Islet precursor cell (in vitro differentiated cells): ENCODE results near the gene ZNF518A.

Experiments
- DNase-seq: peaks from one replicate; pipeline ENCODE4 v3.0.0-alpha.2; 2018

The ZNF518A gene, protein sequence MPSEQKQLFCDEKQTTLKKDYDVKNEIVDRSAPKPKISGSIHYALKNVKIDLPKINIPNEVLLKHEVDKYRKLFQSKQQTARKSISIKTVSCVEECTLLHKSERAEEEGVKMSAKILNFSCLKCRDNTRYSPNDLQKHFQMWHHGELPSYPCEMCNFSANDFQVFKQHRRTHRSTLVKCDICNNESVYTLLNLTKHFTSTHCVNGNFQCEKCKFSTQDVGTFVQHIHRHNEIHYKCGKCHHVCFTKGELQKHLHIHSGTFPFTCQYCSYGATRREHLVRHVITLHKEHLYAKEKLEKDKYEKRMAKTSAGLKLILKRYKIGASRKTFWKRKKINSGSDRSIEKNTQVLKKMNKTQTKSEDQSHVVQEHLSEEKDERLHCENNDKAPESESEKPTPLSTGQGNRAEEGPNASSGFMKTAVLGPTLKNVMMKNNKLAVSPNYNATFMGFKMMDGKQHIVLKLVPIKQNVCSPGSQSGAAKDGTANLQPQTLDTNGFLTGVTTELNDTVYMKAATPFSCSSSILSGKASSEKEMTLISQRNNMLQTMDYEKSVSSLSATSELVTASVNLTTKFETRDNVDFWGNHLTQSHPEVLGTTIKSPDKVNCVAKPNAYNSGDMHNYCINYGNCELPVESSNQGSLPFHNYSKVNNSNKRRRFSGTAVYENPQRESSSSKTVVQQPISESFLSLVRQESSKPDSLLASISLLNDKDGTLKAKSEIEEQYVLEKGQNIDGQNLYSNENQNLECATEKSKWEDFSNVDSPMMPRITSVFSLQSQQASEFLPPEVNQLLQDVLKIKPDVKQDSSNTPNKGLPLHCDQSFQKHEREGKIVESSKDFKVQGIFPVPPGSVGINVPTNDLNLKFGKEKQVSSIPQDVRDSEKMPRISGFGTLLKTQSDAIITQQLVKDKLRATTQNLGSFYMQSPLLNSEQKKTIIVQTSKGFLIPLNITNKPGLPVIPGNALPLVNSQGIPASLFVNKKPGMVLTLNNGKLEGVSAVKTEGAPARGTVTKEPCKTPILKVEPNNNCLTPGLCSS (N-terminal part only)

DNA sequence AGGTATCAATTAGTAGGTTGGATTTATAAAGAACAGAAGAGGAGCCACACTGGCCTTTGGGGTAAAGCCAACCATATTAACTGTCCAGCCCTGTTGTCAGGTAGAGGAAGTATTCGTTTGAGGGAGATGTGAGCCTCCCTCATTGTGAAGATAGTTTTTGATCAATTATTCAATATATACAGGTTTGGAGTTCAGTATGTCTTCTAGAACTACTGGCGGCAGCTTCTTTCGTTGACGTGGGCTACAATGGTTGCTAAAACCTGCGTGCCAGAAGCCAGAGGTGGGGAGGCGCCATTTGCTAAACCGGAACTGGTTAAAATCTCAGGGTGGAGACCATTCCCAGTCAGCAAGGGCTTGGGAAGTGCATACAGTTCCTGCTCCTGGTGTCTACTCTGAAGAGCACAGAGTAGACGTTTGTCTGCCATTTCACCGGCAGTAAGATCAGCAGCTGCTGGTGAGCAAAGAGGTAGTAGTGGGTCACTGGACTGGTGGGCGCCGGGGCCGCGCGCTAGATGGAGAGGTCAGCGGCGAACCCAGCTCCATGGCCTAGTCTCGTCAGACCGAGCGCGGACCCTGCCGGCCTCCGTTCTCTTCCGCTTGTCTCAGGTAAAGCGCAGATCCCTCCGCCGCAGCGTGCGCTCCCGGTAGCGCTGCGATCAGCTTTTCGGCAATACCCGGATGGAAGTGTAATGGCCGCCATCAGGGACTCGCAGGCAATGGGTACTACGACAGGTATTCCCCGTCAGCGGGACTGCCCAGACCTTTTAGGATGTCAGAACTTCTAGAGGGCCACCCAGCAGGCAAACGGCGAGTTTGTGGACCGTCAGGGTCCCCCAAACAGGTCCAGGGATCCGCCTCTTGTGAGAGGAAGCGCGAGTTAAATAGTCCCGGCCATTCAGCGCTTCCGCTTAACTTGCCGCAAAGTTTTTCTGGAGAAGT lies at the start of gene ZNF518A:
TSS of gene ZNF518A (plus strand) at position 911 of the 939 bp plus-strand sequence. CDS start 26,026 bp downstream, outside the sequence.
- DNase-seq: peak; percentile 97

DNA sequence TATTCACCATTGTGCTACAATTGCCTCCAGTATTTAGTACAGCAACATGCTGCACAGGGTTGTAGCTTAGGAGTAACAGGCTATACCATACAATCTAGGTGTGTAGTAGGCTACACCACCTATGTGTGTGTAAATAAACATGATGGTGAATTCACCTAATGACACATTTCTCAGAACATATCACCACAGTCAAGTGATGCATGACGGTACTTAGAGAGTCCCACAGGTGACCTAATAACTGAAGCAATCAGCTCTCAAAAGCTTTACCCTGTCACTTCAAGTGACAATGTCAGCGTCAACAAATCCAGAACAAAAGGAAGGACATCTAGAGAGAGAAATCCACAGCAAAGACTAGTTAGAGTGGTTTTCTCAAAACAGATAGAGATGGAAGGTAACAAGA lies 47.9 kb upstream of the ZNF518A start:
- DNase-seq: no peak

DNA sequence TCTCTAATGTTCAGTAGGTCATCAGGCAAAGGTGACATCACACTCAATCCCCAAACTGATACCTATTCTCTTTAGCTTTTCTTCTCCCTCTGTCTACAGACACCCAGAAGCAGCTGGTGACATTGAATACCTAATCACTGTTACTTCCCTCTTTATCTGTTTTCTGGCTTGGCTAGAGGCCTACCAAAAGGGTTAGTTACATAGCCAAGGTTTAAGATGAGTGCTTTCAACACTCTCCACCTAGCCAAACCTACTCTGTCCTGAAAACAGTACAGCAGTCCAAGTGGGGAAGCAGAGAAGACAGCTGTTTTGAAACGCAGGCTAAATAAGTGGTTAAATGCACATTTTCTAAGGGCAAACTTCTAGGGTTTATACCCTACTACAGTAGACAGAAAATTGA lies 47.3 kb upstream of the ZNF518A start:
- DNase-seq: no peak

DNA sequence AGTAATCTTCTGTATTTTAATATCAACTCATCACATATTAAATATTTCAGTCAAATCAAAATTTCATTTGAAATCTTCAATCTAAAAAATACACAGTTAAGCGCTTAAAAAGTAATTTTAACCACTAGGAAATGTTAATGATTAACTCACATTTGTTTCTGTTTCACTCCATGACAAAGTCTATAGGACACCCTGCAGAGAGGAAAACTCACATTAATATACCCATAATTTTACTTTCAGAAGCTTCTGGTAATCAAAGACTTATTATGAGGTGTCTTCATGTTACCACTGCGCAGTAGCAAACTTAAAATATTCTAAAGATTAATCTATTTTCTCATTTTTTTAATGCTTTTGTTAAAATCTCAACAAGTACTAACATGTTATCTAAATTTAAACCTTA lies 41.0 kb upstream of the ZNF518A start:
- no peak for DNase-seq

DNA sequence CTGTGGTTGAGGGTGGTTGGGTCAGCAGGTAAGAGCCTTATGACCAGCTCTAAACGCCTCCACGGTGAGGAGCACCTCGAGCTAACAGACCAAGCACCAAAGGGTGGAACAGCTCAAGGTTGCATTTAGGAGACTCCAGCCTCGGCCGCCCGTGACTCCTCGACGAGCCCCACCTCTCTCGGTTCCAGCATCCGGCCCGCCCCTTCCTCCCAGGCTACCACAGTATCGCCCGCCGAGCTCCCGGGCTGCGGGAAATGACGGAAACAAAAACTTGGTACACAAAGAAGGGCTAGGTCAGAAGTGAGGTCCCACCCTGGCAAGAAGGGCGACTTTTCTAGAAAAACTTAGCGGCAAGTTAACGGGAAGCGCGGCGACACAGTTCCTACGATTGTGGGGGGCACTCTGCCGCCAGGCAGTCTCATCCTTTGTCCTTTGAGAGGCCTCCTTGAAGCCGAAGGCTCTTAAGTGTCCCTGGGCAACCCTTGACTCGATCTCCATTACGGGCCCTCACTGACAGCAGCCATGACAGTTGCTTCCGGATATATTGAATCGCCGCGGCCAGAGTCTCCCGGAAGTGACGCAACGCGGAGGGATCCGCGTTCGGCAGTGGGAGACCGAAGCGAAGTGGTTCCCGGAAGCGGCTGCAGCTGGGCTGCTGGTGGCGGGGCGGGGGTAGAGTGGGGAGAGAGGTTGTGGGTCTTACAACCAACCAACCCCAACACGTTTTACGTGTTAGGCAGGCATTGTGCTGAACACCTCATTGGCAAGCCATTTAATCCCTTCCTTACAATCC lies 40.2 kb upstream of the ZNF518A start:
- DNase-seq: no peak

DNA sequence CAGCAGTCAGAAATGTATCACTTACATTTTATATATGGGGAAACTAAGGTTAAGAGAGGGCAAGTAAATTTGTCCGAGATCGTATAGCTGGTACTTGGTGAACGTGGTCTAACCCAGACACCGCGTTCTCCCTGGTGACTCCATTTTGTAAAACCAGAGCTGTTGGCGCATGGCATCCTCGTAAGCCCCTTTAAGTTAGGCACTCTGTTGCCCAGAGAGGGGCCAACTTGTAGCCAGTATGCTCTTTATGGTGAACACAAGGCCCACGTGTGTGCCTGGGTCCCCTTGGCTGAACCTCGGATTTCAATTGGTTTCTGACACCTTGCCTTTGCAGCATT lies 39.7 kb upstream of the ZNF518A start:
- no peak for DNase-seq

DNA sequence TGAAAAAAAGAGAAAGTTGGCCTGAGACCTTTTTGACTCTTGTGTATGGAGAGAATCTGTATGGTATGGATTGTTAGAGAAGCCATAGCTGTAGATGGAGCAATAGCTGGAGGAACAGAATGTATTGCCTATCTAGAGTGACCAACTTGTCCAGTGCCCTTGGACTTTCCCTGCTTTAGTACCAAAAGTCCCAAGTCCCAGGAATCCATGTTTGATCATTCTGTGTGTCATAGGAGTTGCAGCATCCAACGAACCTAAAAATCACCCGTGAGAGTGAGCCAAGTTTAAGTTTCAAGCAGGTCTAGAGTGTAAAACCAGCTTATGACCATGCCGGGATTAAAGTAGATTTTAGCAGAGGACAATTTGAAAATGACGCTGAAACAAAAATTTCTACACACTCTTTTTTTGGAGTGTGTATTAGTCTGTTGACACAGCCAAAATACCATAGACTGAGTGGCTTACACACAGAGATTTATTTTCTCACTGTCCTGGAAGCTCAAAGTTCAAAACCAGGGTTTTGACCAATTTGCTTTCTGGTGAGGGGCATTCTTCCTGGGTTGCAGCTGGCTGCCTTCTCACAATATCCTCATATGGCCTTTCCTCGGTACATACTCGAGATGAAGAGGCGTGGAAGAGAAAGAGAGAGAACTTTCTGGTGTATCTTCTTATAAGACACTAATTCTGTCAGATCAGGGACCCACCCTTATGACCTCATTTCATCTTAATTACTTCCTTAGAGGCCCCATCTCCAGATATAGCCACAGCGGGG lies 36.9 kb upstream of the ZNF518A start:
- DNase-seq: no peak

DNA sequence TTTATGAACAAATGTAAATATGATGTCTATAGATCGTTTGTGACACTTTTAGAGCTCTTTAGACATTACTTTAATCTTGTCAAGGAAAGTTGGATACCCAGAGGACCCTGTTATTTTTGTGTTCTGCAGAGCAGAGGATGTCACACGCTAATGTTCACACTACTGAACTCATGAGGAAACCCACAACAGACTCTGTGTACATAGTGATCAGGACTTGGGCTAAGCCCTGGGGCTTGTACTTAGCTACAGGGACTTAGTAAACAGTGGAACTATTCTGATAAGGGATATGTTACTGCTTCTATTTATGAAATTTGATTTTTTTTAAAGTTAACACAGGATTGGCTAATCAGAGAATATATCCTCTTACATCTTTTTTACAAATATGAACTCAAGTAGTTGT lies 36.1 kb upstream of the ZNF518A start:
- DNase-seq: no peak

DNA sequence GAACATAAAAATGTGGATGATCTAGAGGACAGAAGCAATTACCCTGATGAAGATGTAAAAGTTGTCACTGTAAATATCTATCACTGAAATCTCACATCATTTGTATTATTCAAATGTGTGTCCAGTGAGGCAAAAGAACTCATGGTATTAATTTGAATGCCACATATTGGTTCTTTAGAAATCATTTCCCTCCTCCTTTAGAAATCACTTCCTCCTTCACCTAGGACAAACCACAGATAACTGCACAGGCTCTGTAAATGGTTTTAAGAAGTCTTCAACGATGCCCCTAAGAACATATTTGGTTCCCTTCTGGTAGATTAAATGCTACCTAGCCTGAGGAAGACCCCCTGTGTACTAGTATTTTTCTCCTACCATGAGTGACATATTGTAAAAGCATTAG lies 33.1 kb upstream of the ZNF518A start:
- DNase-seq: no peak

DNA sequence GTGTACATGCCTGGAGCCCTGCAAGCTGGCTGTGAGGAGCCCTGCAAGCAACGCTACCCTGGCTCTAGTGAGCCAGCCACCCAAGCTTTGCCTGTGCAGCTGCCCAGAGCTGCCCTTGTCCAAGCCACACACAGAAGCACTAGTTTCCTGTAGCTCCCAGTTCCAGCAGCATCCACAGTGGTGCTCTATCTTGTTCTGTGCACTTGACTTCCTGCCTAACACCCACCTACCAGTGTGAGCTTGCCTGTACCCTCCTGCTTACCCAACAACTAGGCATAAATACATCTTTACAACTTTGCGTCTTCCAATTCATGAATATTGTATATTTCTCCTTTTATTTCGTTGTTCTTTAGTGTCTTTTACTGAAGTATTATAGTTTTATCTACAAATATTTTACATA lies 32.2 kb upstream of the ZNF518A start:
- DNase-seq: no peak

DNA sequence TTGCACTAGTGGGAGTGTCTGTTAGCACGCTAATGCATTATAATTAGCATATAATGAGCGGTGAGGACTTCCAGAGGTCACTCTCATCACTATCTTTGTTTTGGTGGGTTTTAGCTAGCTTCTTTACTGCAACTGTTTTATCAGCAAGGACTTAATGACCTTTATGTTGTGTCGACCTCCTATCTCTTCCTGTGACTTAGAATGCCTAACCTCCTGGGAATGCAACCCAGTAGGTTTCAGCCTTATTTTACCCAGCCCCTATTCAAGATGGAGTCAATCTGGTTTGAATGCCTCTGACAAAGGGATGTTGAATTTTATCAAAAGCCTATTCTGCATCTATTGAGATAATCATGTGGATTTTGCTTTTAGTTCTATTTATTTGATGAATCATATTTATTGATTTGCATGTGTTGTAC lies 22.5 kb upstream of the ZNF518A start:
- no peak for DNase-seq

DNA sequence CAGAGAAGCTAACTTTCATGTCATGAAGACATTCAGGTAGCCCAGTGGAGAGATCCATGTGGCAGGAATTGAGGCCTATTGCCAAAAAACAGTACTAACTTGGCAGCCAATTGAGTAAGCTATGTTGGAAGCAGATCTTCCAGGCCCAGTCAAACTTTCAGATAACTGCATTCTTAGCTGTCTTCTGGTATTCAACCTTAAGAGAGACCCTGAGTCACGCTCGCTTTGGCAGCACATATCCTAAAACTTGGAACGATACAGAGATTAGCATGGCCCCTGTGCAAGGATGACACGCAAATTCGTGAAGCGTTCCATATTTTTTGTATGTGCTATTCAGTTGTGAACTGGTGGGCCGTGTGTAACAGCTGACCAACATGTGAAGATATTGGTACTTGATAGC lies 17.6 kb upstream of the ZNF518A start:
- no peak for DNase-seq

DNA sequence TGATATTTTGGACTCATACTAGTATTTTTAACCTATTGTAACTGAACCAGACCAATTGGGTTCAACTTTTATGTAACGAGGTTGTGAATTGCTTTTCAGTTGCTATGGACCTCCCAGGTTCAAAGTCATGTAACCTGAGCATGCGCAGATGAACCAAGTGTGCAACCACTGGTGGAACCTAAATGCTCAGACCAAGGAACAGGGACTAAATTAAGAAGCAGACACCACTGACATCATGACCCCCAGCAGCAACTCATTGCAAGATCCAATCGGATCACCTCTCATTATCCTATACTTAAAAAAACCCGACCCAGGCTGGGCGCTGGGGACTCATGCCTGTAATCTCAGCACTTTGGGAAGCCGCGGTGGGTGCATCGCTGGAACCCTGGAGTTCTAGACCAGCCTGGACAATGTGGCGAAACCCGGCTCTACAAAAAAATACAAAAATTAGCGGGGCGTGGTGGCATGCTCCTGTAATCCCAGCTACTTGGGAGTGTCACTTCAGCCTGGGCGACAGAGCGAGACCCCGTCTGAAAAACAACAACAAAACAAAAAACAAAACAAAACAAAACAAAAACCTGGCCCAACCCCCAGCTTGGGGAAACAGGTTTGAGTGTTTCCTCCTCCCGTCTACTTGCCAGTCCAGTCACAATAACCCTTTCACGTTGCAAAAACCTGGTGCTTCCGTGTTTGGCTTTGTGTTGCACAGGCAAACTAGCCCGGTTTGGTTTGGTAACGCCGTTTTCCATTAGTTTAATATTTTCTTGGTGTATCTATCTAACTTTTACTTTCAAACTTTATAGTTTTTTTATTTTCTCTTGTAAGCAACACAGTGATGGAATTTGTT lies 11.3 kb upstream of the ZNF518A start:
- DNase-seq: no peak

DNA sequence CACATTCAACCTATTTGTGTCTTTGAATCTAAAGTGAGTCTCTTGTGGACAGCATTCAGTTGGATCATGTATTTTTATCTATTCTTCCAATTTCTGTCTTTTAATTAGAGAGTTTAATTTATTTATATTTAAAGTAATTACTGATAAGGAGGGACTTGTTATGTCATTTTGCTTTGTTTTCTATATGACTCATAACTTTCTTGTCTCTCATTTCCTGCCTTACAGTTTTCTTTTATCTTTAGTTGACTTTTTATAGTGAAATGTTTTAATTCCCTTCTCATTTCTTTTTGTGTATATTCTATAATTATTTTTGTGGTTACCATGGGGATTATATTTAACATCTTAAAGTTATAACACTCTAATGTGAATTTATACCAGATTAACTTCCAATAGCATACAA lies 7.3 kb upstream of the ZNF518A start:
- no peak for DNase-seq

DNA sequence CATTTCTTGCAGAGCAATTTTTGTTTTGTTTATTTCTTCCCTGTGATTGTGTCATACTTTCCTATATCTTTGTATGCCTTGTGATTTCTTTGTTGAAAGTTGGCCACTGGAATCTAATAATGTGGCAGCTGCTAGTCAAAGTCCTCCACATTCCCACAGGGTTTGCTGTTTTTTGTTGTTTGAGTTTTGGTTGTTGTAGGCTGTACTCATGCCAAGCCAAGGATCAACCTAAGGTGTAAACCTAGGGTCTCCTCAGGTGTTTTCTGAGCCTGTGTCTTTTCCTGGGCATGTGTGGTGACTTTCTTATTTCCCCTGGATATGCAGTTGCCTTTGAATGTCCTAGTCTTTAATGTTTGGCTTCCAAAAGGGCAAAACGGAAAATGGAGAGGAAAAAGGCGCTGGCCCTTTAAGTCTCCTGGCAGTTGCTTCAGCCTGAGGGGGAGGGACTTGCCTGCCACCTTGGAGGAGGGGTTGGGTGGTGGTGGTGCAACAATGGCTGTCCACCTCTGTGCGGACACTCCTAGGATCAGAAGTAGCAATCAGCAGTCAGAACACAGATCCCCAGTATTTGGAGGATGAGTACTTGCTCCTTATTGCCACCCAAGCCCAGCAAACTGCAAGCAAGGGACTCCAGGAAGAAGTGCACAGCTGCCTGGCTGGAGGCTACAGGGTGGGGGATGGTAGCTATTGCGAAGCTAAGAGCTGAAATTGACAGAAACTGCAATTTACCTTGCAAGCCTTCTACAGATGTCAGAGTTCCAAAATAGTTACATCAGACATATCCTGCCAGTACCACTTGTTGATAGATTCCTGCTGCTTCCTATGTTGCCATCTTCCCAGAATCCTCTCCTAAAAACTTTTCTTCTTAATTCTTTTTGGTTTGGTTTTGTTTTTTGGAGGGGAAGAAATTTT lies 5.6 kb upstream of the ZNF518A start:
- peak; percentile 85 for DNase-seq

DNA sequence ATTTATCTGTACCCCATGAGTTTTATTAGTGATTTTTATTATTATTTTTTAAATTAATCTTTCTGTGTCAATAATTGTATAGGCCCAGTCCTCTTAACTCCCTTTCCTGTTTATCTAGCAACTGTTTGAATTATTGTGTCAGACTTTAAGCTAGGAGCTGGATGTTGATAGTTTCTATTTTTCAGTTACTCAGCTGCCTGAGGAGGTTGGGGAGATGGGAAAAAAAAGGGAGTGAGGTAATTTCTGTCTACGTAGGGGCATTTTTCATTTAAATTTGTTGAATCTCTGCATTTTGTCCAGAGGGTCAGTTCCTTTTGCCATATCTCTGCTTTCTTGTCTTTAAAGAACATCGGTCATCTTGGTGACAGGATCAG lies 5.0 kb upstream of the ZNF518A start:
- DNase-seq: no peak

DNA sequence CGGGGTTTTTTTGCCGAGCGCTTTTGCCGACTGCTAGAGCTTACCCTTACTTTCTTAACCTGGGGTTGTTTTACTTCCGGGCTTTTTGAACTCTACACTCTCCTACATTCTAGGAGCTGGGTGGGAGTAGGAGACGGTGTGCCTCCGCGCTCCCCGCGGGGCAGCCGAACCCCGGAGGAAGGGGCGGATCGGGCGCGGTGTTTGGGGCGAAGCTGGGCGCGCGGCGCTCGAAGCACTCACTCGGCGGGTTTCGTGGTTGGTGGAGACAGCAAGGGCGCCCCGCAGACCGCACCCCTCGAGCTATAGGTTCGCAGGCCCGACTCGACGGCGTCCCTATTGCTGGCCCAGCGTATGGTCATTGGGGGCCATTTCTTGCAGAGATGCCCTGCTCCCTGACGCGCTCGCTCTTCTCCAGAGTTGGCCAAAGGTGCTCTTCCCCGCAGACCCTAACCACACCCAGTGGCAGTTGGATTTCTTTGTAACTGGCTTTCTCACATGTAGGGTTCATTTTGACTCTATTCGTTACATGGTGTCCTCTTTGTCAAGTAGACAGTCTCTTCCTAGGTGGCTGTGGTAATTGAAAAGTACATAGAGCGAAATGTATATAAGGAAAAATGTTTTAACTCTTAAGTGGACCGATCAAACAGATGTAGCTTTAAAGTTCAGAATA lies 364 bp downstream of the ZNF518A start:
- DNase-seq: peak; percentile 84

DNA sequence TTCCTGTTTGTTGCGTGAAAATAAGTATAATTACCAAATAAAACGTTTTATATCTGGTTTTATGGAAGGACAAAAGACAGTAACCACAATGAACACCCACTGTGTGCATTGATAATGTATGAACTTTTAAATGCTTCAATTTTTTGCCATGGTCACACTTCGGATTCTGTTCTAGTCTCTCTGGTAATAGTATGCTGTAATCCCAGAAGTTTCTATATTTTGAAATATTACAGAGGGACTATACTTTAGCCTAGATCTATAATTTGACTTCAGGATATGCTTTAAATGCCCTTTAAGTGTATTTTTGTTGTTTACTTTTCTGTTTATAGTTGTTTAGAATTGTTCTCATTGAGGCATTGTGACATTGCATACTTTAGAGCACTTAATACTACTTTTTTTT lies 1.5 kb downstream of the ZNF518A start:
- DNase-seq: no peak
